ENCODE data around the gene PDZD2.

DNA sequence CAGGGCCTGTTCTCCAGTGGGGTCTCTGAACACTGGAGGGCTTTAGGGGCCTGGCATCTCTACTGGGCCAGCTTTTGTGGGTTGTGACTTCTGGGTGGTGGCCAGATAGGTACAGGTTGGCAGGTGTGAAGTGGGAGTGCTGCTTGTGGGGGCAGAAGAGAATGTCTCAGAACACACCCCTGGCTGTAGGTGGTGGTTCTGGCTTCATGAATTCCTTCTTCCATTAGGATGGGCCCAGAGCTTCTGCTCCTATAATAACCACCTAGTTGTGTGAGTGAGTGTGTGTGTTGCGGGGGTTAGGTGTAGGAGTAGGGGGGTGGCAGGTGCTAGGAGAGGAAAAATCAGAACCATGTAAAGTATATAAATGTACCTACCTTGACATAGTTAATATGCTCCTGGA lies 1.6 kb downstream of the PDZD2 start:
- TF ChIP-seq CTCF (IDR thresholded peaks at IDR 0.05), result no peak
- TF ChIP-seq POLR2A (IDR thresholded peaks at IDR 0.05), result no peak

All from sigmoid colon (tissue), 3 donors.